ENCODE data around the gene DOK5.

- TF ChIP-seq POLR2A (IDR thresholded peaks at IDR 0.05; ENCODE audit: low read depth, low read length) = no peak
- no peak for TF ChIP-seq TAF1 (IDR thresholded peaks at IDR 0.05; ENCODE audit: borderline replicate concordance, low read depth, low read length)
- TF ChIP-seq POLR2AphosphoS5 (IDR thresholded peaks at IDR 0.05; ENCODE audit: low read depth, low read length) = no peak
Measured at GRCh38 chr20:54550776-54551396, 75.5 kb downstream of the DOK5 start.

All from GM12892 (cell line).